Right lobe of liver (tissue), 4 donors: ENCODE measurements around the gene TMEM154.

Source experiments
- POLR2A ChIP-seq: fragments of 450-650 bp; IDR thresholded peaks from one replicate; pipeline ENCODE4 v1.6.1; 2017; ENCODE audit warnings: antibody characterized with exemption, mild to moderate bottlenecking
- TF ChIP-seq, protein P1 (sequence below), 4 donors: fragments of 200-600 bp in 3 of 4; fragments of 450-650 bp in 1 of 4; IDR thresholded peaks; one replicate each; pipeline versions ENCODE4 v1.5.1 to v1.8.0; 2016 to 2022; ENCODE audit warnings: antibody characterized with exemption in 4 of 4, mild to moderate bottlenecking in 2 of 4
- donor health status: DM: no; HTN: no; CAD: no.
- donor health status: DM: no; HTN: no; CAD: no.
- donor health status: DM: no; HTN: yes; CAD: no.

DNA sequence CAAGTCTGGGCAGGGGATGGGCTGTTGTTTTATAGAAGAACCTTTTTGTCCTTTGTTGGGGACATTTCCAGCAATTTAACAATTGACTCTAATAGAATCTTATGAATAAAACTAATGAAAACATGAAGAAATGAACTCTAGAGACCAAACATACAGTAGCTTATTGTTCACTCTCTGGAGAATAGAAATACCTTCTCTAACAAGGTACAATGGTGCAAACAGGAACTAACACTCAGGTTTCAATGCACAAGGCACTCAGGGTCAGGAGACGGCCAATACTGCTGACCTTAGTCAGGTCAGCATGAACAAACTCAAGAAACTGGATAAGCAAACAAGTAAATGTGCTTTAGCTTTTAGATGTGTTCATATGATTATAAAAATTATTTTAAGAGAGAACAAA lies 104.3 kb downstream of the TMEM154 start:
- TF ChIP-seq POLR2A = no peak
- TF ChIP-seq, protein P1, sequence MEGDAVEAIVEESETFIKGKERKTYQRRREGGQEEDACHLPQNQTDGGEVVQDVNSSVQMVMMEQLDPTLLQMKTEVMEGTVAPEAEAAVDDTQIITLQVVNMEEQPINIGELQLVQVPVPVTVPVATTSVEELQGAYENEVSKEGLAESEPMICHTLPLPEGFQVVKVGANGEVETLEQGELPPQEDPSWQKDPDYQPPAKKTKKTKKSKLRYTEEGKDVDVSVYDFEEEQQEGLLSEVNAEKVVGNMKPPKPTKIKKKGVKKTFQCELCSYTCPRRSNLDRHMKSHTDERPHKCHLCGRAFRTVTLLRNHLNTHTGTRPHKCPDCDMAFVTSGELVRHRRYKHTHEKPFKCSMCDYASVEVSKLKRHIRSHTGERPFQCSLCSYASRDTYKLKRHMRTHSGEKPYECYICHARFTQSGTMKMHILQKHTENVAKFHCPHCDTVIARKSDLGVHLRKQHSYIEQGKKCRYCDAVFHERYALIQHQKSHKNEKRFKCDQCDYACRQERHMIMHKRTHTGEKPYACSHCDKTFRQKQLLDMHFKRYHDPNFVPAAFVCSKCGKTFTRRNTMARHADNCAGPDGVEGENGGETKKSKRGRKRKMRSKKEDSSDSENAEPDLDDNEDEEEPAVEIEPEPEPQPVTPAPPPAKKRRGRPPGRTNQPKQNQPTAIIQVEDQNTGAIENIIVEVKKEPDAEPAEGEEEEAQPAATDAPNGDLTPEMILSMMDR (IDR thresholded peaks at IDR 0.05) = no peak
